GM12801 (cell line): ENCODE measurements around the gene MSL2.

Experiments used
- CTCF ChIP-seq: IDR thresholded peaks from one replicate; pipeline ENCODE4 v1.5.1; 2011; ENCODE audit warnings: control low read depth; ENCODE audit not compliant: insufficient read length; ENCODE audit errors: extremely low read depth

The MSL2 gene

GRCh38 chr3:136162322-136162721 is 33.8 kb downstream of the MSL2 start:
- no peak for TF ChIP-seq CTCF

GRCh38 chr3:136161516-136161915 is 34.6 kb downstream of the MSL2 start:
- no peak for TF ChIP-seq CTCF

- TF ChIP-seq CTCF, result no peak
These were observed 43.2 kb downstream of the MSL2 start for GRCh38 chr3:136152963-136153362.

GRCh38 chr3:136152176-136152843 is 43.8 kb downstream of the MSL2 start:
- no peak for TF ChIP-seq CTCF

- no peak for TF ChIP-seq CTCF
These were observed 44.9 kb downstream of the MSL2 start for GRCh38 chr3:136151219-136151618.

- no peak for TF ChIP-seq CTCF
These were observed 46.5 kb downstream of the MSL2 start for GRCh38 chr3:136149667-136150066.

GRCh38 chr3:136146981-136147729 is 49.0 kb downstream of the MSL2 start:
- no peak for TF ChIP-seq CTCF
